ENCODE results near the gene TNRC6A. TPM values are rescaled to one million over a fixed set of nuclear protein-coding genes. Genes with fewer than 3 reads are reported as not detected.
A peak's percentile ranks its signal among the peaks of the same experiment; 100 is the strongest.

The TNRC6A gene
- total RNA-seq, 6 donors from 2014 or later: 35.2 to 152 (median 65.3) TPM

DNA sequence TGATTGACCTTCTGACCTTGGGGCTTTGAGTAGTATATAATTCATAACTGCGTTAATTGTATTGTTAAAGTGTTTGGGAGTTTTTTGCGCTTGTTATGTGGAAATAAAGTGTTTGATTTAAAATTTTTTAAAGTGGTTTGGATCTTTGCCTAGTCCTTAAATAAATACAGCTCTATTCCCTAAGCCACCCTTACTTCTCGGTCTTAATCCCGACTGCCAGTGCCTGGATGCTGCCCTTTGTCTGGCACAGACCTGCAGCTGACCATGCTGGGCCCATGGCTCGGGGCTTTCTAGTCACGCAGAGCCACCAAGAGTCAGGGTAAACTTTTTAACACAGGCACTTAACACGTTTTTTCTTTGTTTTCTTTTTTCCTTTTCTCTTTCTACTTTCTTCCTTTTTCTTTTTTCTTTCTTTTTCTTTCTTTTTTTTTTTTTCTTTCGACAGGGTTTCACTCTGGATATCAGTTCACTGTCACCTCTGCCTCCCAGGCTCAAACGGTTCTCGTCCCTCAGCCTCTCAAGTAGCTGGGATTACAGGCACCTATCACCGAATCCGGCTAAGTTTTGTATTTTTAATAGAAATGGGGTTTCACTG, 96.7 kb downstream of the TNRC6A start:
- no peaks in the 10 kb centered on the region for H3K27me3 ChIP-seq
- 71 to 77% methylated on average over 12 of the region's 12 CpGs for whole genome bisulfite sequencing, 2 donors
- TF ChIP-seq, protein P1, sequence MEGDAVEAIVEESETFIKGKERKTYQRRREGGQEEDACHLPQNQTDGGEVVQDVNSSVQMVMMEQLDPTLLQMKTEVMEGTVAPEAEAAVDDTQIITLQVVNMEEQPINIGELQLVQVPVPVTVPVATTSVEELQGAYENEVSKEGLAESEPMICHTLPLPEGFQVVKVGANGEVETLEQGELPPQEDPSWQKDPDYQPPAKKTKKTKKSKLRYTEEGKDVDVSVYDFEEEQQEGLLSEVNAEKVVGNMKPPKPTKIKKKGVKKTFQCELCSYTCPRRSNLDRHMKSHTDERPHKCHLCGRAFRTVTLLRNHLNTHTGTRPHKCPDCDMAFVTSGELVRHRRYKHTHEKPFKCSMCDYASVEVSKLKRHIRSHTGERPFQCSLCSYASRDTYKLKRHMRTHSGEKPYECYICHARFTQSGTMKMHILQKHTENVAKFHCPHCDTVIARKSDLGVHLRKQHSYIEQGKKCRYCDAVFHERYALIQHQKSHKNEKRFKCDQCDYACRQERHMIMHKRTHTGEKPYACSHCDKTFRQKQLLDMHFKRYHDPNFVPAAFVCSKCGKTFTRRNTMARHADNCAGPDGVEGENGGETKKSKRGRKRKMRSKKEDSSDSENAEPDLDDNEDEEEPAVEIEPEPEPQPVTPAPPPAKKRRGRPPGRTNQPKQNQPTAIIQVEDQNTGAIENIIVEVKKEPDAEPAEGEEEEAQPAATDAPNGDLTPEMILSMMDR (IDR thresholded peaks at IDR 0.05): no peak
- no peak for TF ChIP-seq EP300 (IDR thresholded peaks at IDR 0.05)
- no peak for TF ChIP-seq POLR2AphosphoS5 (IDR thresholded peaks at IDR 0.05)
- TF ChIP-seq POLR2A (IDR thresholded peaks at IDR 0.05): no peak
- DNase-seq (peak in 1 of 2 donors; percentile 65), ATAC-seq (ENCODE audit: low FRiP score in 2 of 2) (no peak)
- peaks cover 0 to 4% (median 0%) of the 10 kb centered on the region in 4 donors for H3K4me1 ChIP-seq
- no peak overlapping the region for H3K27ac ChIP-seq
- H3K4me3 ChIP-seq: no peak overlapping the region
- peaks cover 12 to 72% (median 42%) of the 10 kb centered on the region in 4 donors for H3K36me3 ChIP-seq
- H3K9me3 ChIP-seq: no peaks in the 10 kb centered on the region

DNA sequence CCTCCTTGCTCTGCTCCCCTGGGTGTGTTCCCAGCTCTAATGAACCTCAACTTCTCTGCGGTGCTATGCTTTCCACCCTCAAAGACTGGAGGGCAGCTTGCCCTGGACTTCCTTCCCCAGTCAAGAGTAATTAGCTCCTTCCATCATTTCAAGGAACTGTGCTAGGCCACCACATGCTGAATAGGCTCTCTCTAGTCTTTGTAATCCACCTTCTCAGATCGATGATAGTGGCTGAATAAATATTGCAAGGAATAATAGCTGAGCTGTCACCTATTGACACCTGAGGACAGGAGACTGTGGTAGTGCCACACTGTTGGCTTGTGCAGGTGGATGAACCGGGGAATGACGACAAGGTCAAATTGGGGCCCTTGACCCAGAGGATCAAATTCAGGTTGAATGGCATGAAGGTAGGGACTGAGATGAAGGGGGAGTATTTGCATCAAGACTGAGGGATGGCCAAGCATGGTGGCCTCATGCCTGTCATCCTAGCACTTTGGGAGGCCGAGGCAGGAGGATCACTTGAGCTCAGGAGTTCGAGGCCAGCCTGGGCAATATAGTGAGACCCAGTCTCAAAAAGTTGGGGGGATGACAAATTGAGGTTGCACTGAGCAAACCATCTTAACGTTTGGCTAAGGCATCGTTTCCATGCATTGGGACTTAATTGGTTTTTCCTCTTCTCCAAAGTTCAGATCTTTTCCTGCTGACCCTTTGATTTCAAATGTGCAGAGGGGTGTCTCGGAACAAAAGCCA, 97.5 kb downstream of the TNRC6A start:
- H3K9me3 ChIP-seq: no peaks in the 10 kb centered on the region
- TF ChIP-seq POLR2AphosphoS5 (IDR thresholded peaks at IDR 0.05) (no peak), EP300 (IDR thresholded peaks at IDR 0.05) (no peak), POLR2A (IDR thresholded peaks at IDR 0.05) (no peak)
- TF ChIP-seq, protein P1 (IDR thresholded peaks at IDR 0.05): no peak
- ATAC-seq (ENCODE audit: low FRiP score in 2 of 2): no peak
- peaks cover 0 to 4% (median 0%) of the 10 kb centered on the region in 4 donors for H3K4me1 ChIP-seq
- H3K27me3 ChIP-seq: no peaks in the 10 kb centered on the region
- no peak overlapping the region for H3K4me3 ChIP-seq
- DNase-seq: no peak
- H3K27ac ChIP-seq: no peak overlapping the region
- peaks cover 12 to 64% (median 34%) of the 10 kb centered on the region in 4 donors for H3K36me3 ChIP-seq
- 92 to 98% methylated on average over 9 of the region's 9 CpGs for WGBS, 2 donors

DNA sequence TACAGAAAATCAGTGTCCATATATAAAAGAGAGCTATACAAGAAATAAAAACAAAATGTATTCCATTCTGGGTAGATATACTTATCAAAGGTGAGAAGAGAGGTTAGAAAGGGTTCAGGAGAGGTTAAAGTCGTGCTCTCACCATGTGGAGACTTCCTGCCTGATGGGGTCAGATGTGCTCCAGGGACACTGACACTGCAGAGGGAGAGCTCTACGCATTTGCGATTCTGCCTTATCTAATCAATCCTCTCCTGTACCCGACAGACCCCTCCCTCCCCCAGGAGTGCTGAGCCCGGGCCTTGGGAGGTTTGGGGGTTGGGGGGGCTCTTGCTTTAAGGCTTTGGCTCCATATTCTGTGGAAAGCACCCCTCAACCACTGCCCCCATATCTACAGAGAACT, 99.7 kb downstream of the TNRC6A start:
- Histone ChIP-seq H3K27me3 (no peaks in the 10 kb centered on the region), H3K4me1 (peaks cover 0 to 4% (median 1%) of the 10 kb centered on the region in 4 donors), H3K9me3 (no peaks in the 10 kb centered on the region), H3K36me3 (peaks cover 0 to 42% (median 16%) of the 10 kb centered on the region in 4 donors), H3K27ac (no peak overlapping the region), H3K4me3 (no peak overlapping the region)
- TF ChIP-seq POLR2AphosphoS5 (IDR thresholded peaks at IDR 0.05) (no peak), EP300 (IDR thresholded peaks at IDR 0.05) (no peak), POLR2A (IDR thresholded peaks at IDR 0.05) (no peak)
- TF ChIP-seq, protein P1 (IDR thresholded peaks at IDR 0.05): no peak
- 51 to 74% methylated on average over 5 of the region's 5 CpGs for WGBS, 2 donors
- no peak for DNase-seq
- ATAC-seq (ENCODE audit: low FRiP score in 2 of 2): no peak

DNA sequence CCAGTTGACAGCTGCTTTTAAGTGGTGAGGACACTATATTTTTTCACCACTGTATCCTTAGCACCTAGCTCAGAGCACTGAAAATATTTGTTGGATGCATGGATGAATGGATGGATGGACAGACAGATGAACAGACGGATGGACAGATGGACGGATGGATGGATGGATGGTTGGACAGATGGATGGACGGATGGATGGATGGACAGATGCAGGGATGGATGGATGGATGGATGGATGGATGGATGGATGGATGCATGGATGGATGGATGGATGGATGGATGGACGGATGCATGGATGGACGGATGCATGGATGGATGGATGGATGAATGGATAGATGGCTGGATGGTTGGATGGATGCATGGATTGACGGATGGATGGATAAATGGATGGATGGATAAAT, 103.9 kb downstream of the TNRC6A start:
- Histone ChIP-seq H3K27ac (no peak overlapping the region), H3K9me3 (no peaks in the 10 kb centered on the region), H3K4me1 (peaks cover 0 to 9% (median 2%) of the 10 kb centered on the region in 4 donors), H3K4me3 (no peak overlapping the region), H3K36me3 (peaks cover 0 to 5% (median 4%) of the 10 kb centered on the region in 4 donors), H3K27me3 (no peaks in the 10 kb centered on the region)
- TF ChIP-seq EP300 (IDR thresholded peaks at IDR 0.05) (no peak), POLR2A (IDR thresholded peaks at IDR 0.05) (no peak), POLR2AphosphoS5 (IDR thresholded peaks at IDR 0.05) (no peak)
- TF ChIP-seq, protein P1 (IDR thresholded peaks at IDR 0.05): no peak
- DNase-seq (no peak), ATAC-seq (ENCODE audit: low FRiP score in 2 of 2) (no peak)
- 89% methylated on average over 6 of the region's 6 CpGs for WGBS, 2 donors

Measured in upper lobe of left lung (tissue), 6 donors.